ENCODE results near the gene PLA2G3. TPM values are rescaled to one million over a fixed set of nuclear protein-coding genes. Genes with fewer than 3 reads are reported as not detected.

The PLA2G3 gene
- total and polyA plus RNA-seq, 2 experiments from 2014 or later = 18.0 to 34.5 TPM

DNA sequence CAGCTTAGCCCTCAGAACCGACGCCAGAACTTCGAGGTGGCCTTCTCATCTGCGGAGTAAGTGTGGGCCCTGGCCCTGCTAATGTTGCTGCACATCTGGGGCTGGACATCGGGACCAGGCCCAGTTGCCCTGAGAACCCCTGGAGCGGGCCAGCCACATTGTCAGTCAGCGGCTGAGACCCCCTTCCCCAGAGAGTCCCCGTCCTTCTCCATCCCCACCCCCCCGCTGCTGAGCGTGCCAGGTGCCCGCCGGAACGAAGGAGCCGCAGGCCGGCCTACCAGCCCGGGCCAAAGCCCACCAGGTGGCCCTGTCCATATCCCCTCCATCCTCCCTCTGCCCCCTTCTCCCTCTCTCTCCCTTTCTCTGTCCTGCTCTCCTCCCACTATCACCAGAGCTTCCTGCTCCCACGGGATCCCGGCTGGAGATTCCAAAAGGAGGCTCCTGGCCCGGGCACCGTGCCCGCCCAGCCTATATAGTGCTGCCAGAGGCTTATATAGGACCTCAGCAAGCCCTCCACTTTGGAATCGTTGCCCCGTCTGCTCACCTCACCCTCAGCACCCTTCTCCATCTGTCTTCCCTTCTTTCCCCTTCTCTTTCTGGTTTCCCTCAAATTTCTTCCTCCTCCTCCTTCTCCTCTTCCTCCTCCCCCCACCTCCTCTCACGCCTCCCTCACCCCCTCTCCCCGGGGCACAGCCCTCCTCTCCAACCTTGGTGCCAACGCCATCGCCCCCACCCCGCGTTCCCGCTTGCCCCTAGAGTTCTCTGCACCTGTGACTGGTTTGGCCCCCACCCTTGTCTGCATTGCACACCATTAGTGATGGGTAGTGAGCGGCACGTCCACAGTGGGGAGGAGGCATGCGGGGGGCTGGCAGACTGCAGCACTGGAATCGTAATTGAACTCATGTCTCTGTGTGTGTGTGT, 40.2 kb downstream of the PLA2G3 start:
- TF ChIP-seq, protein P1, sequence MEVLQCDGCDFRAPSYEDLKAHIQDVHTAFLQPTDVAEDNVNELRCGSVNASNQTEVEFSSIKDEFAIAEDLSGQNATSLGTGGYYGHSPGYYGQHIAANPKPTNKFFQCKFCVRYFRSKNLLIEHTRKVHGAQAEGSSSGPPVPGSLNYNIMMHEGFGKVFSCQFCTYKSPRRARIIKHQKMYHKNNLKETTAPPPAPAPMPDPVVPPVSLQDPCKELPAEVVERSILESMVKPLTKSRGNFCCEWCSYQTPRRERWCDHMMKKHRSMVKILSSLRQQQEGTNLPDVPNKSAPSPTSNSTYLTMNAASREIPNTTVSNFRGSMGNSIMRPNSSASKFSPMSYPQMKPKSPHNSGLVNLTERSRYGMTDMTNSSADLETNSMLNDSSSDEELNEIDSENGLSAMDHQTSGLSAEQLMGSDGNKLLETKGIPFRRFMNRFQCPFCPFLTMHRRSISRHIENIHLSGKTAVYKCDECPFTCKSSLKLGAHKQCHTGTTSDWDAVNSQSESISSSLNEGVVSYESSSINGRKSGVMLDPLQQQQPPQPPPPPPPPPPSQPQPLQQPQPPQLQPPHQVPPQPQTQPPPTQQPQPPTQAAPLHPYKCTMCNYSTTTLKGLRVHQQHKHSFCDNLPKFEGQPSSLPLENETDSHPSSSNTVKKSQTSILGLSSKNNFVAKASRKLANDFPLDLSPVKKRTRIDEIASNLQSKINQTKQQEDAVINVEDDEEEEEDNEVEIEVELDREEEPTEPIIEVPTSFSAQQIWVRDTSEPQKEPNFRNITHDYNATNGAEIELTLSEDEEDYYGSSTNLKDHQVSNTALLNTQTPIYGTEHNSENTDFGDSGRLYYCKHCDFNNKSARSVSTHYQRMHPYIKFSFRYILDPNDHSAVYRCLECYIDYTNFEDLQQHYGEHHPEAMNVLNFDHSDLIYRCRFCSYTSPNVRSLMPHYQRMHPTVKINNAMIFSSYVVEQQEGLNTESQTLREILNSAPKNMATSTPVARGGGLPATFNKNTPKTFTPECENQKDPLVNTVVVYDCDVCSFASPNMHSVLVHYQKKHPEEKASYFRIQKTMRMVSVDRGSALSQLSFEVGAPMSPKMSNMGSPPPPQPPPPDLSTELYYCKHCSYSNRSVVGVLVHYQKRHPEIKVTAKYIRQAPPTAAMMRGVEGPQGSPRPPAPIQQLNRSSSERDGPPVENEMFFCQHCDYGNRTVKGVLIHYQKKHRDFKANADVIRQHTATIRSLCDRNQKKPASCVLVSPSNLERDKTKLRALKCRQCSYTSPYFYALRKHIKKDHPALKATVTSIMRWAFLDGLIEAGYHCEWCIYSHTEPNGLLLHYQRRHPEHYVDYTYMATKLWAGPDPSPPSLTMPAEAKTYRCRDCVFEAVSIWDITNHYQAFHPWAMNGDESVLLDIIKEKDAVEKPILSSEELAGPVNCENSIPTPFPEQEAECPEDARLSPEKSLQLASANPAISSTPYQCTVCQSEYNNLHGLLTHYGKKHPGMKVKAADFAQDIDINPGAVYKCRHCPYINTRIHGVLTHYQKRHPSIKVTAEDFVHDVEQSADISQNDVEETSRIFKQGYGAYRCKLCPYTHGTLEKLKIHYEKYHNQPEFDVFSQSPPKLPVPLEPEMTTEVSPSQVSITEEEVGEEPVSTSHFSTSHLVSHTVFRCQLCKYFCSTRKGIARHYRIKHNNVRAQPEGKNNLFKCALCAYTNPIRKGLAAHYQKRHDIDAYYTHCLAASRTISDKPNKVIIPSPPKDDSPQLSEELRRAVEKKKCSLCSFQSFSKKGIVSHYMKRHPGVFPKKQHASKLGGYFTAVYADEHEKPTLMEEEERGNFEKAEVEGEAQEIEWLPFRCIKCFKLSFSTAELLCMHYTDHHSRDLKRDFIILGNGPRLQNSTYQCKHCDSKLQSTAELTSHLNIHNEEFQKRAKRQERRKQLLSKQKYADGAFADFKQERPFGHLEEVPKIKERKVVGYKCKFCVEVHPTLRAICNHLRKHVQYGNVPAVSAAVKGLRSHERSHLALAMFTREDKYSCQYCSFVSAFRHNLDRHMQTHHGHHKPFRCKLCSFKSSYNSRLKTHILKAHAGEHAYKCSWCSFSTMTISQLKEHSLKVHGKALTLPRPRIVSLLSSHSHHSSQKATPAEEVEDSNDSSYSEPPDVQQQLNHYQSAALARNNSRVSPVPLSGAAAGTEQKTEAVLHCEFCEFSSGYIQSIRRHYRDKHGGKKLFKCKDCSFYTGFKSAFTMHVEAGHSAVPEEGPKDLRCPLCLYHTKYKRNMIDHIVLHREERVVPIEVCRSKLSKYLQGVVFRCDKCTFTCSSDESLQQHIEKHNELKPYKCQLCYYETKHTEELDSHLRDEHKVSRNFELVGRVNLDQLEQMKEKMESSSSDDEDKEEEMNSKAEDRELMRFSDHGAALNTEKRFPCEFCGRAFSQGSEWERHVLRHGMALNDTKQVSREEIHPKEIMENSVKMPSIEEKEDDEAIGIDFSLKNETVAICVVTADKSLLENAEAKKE (CRISPR knock-in tag; IDR thresholded peaks at IDR 0.05) = no peak
- TF ChIP-seq CREB1 (CRISPR knock-in tag; IDR thresholded peaks at IDR 0.05; ENCODE audit: low read depth) = no peak
- TF ChIP-seq, protein P2, sequence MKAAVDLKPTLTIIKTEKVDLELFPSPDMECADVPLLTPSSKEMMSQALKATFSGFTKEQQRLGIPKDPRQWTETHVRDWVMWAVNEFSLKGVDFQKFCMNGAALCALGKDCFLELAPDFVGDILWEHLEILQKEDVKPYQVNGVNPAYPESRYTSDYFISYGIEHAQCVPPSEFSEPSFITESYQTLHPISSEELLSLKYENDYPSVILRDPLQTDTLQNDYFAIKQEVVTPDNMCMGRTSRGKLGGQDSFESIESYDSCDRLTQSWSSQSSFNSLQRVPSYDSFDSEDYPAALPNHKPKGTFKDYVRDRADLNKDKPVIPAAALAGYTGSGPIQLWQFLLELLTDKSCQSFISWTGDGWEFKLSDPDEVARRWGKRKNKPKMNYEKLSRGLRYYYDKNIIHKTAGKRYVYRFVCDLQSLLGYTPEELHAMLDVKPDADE (IDR thresholded peaks at IDR 0.05) = no peak
- no peak for TF ChIP-seq NANOG (IDR thresholded peaks at IDR 0.05; ENCODE audit: borderline replicate concordance)
- no peak for TF ChIP-seq ZNF331 (CRISPR knock-in tag; IDR thresholded peaks at IDR 0.05; ENCODE audit: low read depth)
- no peak for TF ChIP-seq ZNF114 (CRISPR knock-in tag; IDR thresholded peaks at IDR 0.05)
- no peak for TF ChIP-seq STAT1 (IDR thresholded peaks at IDR 0.05; ENCODE audit: unreplicated experiment)
- no peak for TF ChIP-seq EZH2 (IDR thresholded peaks at IDR 0.05; ENCODE audit: low read depth, unreplicated experiment)
- TF ChIP-seq EZH2phosphoT487 (IDR thresholded peaks at IDR 0.05; ENCODE audit: unreplicated experiment) = no peak
- H3K4me1 Mint-ChIP-seq = peaks cover 14% of the 10 kb centered on the region; the same call in 2 of the 3 replicates
- Histone ChIP-seq H3K9me2 (ENCODE audit: insufficient read depth) (no peaks in the 10 kb centered on the region), H3K4me3 (no peak overlapping the region), H3K4me2 (no peak overlapping the region), H3F3A (replicated peaks; ENCODE audit: low read depth) (0 out of 2 replicates have a peak, but pooled peaks cover 6% of the 10 kb centered on the region), H3K4me1 (ENCODE audit: insufficient read depth) (peaks cover 14% of the 10 kb centered on the region), H2AFZ (no peak overlapping the region), H3K79me2 (replicated peaks; ENCODE audit: insufficient read depth) (no peaks in the 10 kb centered on the region), H3K27me3 (ENCODE audit: insufficient read depth) (peaks cover under 1% of the 10 kb centered on the region; the same call in 1 of the 2 replicates), H4K20me1 (replicated peaks; ENCODE audit: insufficient read depth) (no peaks in the 10 kb centered on the region), H3K36me3 (ENCODE audit: insufficient read depth) (no peaks in the 10 kb centered on the region), H3K27ac (ENCODE audit: low read depth) (no peak overlapping the region)
- no peak overlapping the region for H3K4me3 Mint-ChIP-seq
- no peaks in the 10 kb centered on the region for H3K9me3 Mint-ChIP-seq
- H3K27ac Mint-ChIP-seq = no peak overlapping the region
- ATAC-seq (no peak), DNase-seq (ENCODE audit: low spot score) (no peak)
- peaks cover 22% of the 10 kb centered on the region for H3K27me3 Mint-ChIP-seq (ENCODE audit: insufficient read depth, low read depth, poor library complexity)
- H3K36me3 Mint-ChIP-seq (ENCODE audit: low read depth) = no peaks in the 10 kb centered on the region; the same call in 2 of the 3 replicates

Data from GM23338 (cell line).